ENCODE data around the gene MPP2.
"Not testable (repeated sequence)": the region's sequence is repeated elsewhere in the genome, so short reads cannot be mapped to it uniquely, and the experiment has no call there.

Gene MPP2

GRCh38 chr17:43852571-43852970 is 54.8 kb downstream of the MPP2 start:
- DNase-seq (ENCODE audit: insufficient read length), result no peak
- TF ChIP-seq POLR2AphosphoS5 (IDR thresholded peaks at IDR 0.05; ENCODE audit: low read depth, low read length), result no peak
- TF ChIP-seq TAF1 (IDR thresholded peaks at IDR 0.05; ENCODE audit: borderline replicate concordance, low read depth, low read length), result no peak
- TF ChIP-seq POLR2A (IDR thresholded peaks at IDR 0.05; ENCODE audit: low read depth, low read length), result no peak
- no peak for FAIRE-seq

GRCh38 chr17:43849116-43849515 is 58.2 kb downstream of the MPP2 start:
- FAIRE-seq (no peak), DNase-seq (ENCODE audit: insufficient read length) (no peak)
- TF ChIP-seq TAF1 (IDR thresholded peaks at IDR 0.05; ENCODE audit: borderline replicate concordance, low read depth, low read length), result no peak
- TF ChIP-seq POLR2AphosphoS5 (IDR thresholded peaks at IDR 0.05; ENCODE audit: low read depth, low read length), result no peak
- TF ChIP-seq POLR2A (IDR thresholded peaks at IDR 0.05; ENCODE audit: low read depth, low read length), result no peak

GRCh38 chr17:43848601-43849000 is 58.7 kb downstream of the MPP2 start:
- no peak for TF ChIP-seq POLR2AphosphoS5 (IDR thresholded peaks at IDR 0.05; ENCODE audit: low read depth, low read length)
- TF ChIP-seq POLR2A (IDR thresholded peaks at IDR 0.05; ENCODE audit: low read depth, low read length), result no peak
- no peak for TF ChIP-seq TAF1 (IDR thresholded peaks at IDR 0.05; ENCODE audit: borderline replicate concordance, low read depth, low read length)
- no peak for DNase-seq (ENCODE audit: insufficient read length)
- no peak for FAIRE-seq

- DNase-seq (ENCODE audit: insufficient read length), result no peak
- no peak for FAIRE-seq
- TF ChIP-seq POLR2A (IDR thresholded peaks at IDR 0.05; ENCODE audit: low read depth, low read length), result no peak
- no peak for TF ChIP-seq TAF1 (IDR thresholded peaks at IDR 0.05; ENCODE audit: borderline replicate concordance, low read depth, low read length)
- TF ChIP-seq POLR2AphosphoS5 (IDR thresholded peaks at IDR 0.05; ENCODE audit: low read depth, low read length), result no peak
Observed at GRCh38 chr17:43846963-43847371, 60.4 kb downstream of the MPP2 start, which contains the start of gene CD300LG. Gene CD300LG (plus strand): TSS chr17:43847176. CDS start chr17:43847217, 41 bp downstream.

GRCh38 chr17:43846221-43846712 is 61.1 kb downstream of the MPP2 start:
- TF ChIP-seq TAF1 (IDR thresholded peaks at IDR 0.05; ENCODE audit: borderline replicate concordance, low read depth, low read length) (no peak), POLR2AphosphoS5 (IDR thresholded peaks at IDR 0.05; ENCODE audit: low read depth, low read length) (no peak), POLR2A (IDR thresholded peaks at IDR 0.05; ENCODE audit: low read depth, low read length) (no peak)
- FAIRE-seq, result peak; percentile 67
- peak; percentile 86 for DNase-seq (ENCODE audit: insufficient read length)

GRCh38 chr17:43845766-43846165 is 61.6 kb downstream of the MPP2 start:
- FAIRE-seq (no peak), DNase-seq (ENCODE audit: insufficient read length) (no peak)
- TF ChIP-seq POLR2A (IDR thresholded peaks at IDR 0.05; ENCODE audit: low read depth, low read length), result no peak
- TF ChIP-seq TAF1 (IDR thresholded peaks at IDR 0.05; ENCODE audit: borderline replicate concordance, low read depth, low read length), result no peak
- no peak for TF ChIP-seq POLR2AphosphoS5 (IDR thresholded peaks at IDR 0.05; ENCODE audit: low read depth, low read length)

- FAIRE-seq (no peak), DNase-seq (ENCODE audit: insufficient read length) (no peak)
- TF ChIP-seq POLR2A (IDR thresholded peaks at IDR 0.05; ENCODE audit: low read depth, low read length), result no peak
- no peak for TF ChIP-seq POLR2AphosphoS5 (IDR thresholded peaks at IDR 0.05; ENCODE audit: low read depth, low read length)
- no peak for TF ChIP-seq TAF1 (IDR thresholded peaks at IDR 0.05; ENCODE audit: borderline replicate concordance, low read depth, low read length)
Observed at GRCh38 chr17:43844241-43844640, 63.1 kb downstream of the MPP2 start.

- FAIRE-seq, result no peak
- TF ChIP-seq POLR2AphosphoS5 (IDR thresholded peaks at IDR 0.05; ENCODE audit: low read depth, low read length) (no peak), POLR2A (IDR thresholded peaks at IDR 0.05; ENCODE audit: low read depth, low read length) (no peak), TAF1 (IDR thresholded peaks at IDR 0.05; ENCODE audit: borderline replicate concordance, low read depth, low read length) (no peak)
- DNase-seq (ENCODE audit: insufficient read length), result no peak
Observed at GRCh38 chr17:43842975-43843325, 64.4 kb downstream of the MPP2 start.

GRCh38 chr17:43842091-43842974 is 65.0 kb downstream of the MPP2 start:
- not testable (repeated sequence) for FAIRE-seq

GRCh38 chr17:43841282-43841681 is 66.1 kb downstream of the MPP2 start:
- TF ChIP-seq POLR2AphosphoS5 (IDR thresholded peaks at IDR 0.05; ENCODE audit: low read depth, low read length), result no peak
- no peak for TF ChIP-seq TAF1 (IDR thresholded peaks at IDR 0.05; ENCODE audit: borderline replicate concordance, low read depth, low read length)
- TF ChIP-seq POLR2A (IDR thresholded peaks at IDR 0.05; ENCODE audit: low read depth, low read length), result no peak
- DNase-seq (ENCODE audit: insufficient read length) (no peak), FAIRE-seq (no peak)

More at GRCh38 chr17:43842091-43842974, 65.0 kb downstream of the MPP2 start:
- not testable (repeated sequence) for DNase-seq (ENCODE audit: insufficient read length)

GRCh38 chr17:43840814-43841213 is 66.5 kb downstream of the MPP2 start:
- FAIRE-seq (no peak), DNase-seq (ENCODE audit: insufficient read length) (no peak)
- TF ChIP-seq TAF1 (IDR thresholded peaks at IDR 0.05; ENCODE audit: borderline replicate concordance, low read depth, low read length) (no peak), POLR2A (IDR thresholded peaks at IDR 0.05; ENCODE audit: low read depth, low read length) (no peak), POLR2AphosphoS5 (IDR thresholded peaks at IDR 0.05; ENCODE audit: low read depth, low read length) (no peak)

GRCh38 chr17:43839670-43840108 is 67.6 kb downstream of the MPP2 start:
- TF ChIP-seq POLR2A (IDR thresholded peaks at IDR 0.05; ENCODE audit: low read depth, low read length) (no peak), TAF1 (IDR thresholded peaks at IDR 0.05; ENCODE audit: borderline replicate concordance, low read depth, low read length) (no peak), POLR2AphosphoS5 (IDR thresholded peaks at IDR 0.05; ENCODE audit: low read depth, low read length) (no peak)
- DNase-seq (ENCODE audit: insufficient read length) (no peak), FAIRE-seq (no peak)
